HG03196 (cell line): ENCODE measurements around the gene IMP4.

Source experiments
- ATAC-seq: cut with Tn5 transposase; IDR thresholded peaks from one replicate; pipeline ENCODE4 v1.9.1; 2021; ENCODE audit not compliant: unreplicated experiment

Gene IMP4

DNA sequence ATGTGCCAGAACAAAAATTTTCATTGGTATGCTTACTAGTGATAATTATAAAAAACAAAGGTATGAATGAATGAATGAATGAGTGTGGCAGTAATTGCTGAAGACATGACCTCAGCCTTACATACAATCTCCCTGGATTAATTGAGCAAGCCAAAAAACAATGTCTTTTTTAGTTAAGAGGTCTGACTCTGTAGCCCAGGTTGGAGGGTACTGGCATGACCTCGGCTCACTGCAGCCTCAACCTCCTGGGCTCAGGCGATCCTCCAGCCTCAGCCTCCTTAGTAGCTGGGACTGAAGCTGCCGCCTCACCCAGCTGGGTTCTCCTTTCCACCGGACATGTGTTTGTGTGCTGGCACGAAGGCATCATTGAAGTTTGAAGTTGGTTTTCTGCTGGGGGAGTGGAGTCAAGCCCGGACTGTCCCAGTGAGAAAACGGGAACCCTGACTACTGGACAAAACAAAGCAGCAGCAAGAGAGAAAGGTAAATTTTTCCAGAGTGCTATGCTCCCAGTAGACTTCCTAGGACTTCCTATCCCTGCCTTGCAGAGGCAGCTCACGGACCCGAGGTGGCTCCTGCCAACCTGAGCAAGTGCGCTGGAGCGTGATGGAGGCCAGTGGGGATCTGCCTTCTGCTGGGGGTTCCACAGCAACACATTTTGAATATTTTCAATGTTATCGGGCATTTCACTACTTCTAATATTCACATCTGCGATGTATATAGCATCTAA lies 6.4 kb upstream of the IMP4 start:
- ATAC-seq: no peak

GRCh38 chr2:130336877-130337734 lies 5.6 kb upstream of the IMP4 start:
- ATAC-seq: no peak

GRCh38 chr2:130337735-130338325 lies 4.9 kb upstream of the IMP4 start:
- no peak for ATAC-seq

GRCh38 chr2:130338793-130339345 lies 3.8 kb upstream of the IMP4 start:
- no peak for ATAC-seq

GRCh38 chr2:130339885-130340745 lies 2.6 kb upstream of the IMP4 start:
- ATAC-seq: no peak

GRCh38 chr2:130341562-130342019 lies 1.1 kb upstream of the IMP4 start:
- peak; percentile 0 for ATAC-seq

GRCh38 chr2:130342020-130342532 lies 621 bp upstream of the IMP4 start:
- ATAC-seq: peak; percentile 80

- ATAC-seq: no peak
Measured at GRCh38 chr2:130344578-130344977, 1.9 kb downstream of the IMP4 start.

GRCh38 chr2:130345091-130345490 lies 2.4 kb downstream of the IMP4 start:
- no peak for ATAC-seq

DNA sequence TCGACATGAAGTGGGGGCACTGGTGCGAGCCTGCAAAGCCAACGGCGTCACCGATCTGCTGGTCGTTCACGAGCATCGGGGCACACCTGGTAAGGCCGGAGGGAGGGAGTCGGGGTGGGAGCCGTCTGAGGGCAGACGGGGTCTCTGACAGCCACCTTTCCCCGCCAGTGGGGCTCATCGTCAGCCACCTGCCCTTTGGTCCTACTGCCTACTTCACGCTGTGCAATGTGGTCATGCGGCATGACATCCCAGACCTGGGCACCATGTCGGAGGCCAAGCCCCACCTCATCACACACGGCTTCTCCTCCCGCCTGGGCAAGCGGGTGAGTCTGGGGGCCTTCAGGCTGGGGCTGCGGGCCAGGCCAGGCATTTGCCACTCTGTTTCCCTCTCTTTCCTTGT lies 2.9 kb downstream of the IMP4 start:
- ATAC-seq: no peak

- no peak for ATAC-seq
Measured at GRCh38 chr2:130346041-130346740, 3.5 kb downstream of the IMP4 start.

DNA sequence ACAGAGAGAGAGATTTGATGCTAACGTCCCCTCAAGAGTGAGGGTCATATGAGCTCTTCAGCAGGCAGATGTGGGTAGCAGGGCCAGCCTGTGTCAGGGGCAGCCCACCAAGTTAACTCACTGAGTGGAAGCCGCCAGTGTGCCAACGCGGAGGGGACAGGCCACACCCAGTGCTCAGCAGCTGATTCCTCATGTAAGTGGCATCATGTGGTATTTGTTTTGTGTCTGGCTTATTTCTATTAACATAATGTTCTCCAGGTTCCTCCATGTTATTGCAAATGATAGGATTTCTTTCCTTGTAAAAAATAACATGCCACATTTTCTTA lies 4.0 kb downstream of the IMP4 start:
- no peak for ATAC-seq

DNA sequence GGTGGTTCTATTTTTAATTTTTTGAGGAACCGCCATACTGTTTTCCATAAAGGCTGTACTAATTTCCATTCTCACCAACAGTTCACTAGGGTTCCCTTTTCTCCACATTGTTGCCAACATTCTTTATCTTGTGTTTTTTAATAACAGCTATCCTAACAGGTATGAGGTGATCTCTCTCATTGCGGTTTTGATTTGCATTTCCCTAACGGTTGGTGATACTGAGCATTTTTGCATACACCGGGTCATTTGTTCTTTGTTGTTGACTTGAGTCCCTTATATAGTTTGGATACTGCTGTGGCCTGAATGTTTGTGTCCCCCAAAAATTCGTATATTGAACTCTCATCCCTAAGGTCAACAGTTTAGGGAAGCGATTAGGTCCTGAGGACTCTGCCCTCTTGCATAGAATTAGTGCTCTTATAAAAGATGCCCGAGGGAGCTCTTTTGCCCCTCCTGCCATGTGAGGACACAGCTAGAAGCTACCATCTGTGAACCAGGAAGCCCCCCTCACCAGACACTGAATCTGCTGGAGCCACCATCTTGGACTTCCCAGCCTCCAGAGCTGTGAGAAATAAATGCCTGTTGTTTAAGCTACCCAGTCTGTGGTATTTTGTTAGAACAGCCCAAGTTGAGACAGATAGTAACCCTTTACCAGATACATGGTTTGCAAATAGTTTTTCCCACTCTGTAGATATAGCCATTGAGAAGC lies 4.7 kb downstream of the IMP4 start:
- ATAC-seq: no peak

DNA sequence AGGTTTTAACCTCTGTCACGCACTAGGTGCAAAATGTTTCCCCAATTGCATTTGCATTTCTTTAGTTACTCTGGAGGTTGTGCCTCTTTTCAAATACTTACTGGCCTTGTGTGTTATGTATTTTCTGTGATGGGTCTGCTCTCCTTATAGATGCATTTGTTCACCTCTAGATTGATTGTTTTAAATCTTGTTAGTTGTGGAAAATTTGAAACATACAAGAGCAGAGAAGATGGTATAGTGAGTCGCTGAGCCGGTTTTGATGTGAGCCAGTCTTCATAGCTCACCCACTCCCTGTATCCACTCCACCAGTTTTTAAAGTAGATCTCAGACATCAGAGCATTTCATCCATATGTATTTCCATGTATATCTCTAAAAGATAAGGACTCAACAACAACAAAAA lies 6.5 kb downstream of the IMP4 start:
- ATAC-seq: no peak

DNA sequence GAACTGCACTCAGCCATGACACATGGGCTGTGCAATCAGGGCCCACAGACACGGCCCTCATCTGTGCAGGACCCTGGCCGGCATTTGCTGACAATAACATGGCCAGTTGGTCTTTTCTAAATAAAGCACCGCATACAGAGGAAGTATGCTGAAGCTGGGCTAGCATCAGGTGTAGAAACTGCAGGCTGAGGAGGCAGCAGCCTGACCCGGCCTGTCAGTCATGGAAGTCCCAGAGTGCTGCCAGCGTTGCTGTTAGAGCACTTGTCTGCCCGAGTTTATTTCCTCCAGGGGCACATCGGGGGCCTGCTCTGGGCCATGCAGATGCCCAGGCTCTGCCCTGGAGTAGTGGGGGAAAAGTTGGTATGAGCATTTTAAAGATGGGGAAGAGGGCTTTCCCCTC lies 9.0 kb downstream of the IMP4 start:
- ATAC-seq: no peak

DNA sequence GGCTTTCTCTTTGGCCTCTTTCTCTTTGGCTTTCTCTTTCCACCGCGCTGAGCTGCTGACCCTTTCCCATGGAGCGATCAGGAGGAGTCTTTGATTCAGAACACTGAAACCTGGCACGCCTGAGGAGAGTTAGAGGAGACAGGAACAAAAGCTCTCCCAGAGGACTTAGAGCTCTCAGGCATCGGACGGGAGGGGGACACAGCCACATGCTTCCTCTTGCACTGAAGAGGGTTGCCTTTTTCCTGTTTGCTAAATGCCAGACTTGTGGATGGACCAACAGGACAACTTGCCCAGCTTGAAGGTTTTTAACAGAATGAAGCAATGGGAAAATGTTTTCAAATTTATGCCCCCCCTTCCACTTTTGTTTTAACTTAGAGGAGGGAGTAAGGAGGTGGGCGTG lies 9.5 kb downstream of the IMP4 start:
- no peak for ATAC-seq

DNA sequence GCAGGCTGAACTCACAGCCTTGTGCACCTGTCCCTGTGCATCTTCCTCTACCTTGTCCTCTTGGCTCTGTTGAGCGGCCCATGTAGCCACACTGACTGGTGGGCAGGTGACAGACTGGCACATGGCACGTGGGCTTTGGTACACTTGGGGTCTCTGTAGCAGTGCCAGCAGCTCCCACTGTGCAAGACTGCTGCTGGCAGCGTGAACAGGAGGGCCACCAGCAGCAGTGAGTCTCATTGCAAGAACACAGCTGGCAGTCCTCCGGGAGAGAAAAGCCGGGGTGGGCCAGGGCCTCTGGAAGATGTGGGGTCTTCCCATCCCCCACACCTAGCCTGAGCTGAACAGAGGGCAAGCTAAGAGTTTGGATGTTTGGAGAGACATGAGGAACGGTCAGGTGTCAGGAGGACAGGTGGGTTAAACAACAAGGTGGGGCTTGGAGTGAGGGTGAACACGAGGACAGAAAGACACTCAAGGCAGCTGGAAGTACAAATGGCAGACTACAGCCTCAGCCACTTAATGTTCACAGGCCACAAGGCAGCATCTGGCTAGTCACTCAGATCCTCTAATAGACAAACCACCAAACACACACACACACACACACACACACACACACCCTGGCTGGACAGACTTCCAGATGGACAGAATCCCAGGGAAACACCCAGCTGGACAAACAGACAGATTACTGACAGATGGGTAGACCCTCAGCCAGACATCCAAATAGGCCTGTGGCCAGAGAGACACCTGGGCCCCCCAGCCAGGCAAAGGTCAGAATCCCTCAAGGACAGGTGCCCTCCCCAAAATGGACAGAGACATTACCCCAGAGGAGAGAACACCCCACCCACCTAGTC lies 10.8 kb downstream of the IMP4 start:
- no peak for ATAC-seq

GRCh38 chr2:130354139-130354428 lies 11.4 kb downstream of the IMP4 start:
- ATAC-seq: no peak

- ATAC-seq: no peak
Measured at GRCh38 chr2:130355172-130355577, 12.5 kb downstream of the IMP4 start.
